ENCODE data around the gene SDK1.

SDK1 gene, protein sequence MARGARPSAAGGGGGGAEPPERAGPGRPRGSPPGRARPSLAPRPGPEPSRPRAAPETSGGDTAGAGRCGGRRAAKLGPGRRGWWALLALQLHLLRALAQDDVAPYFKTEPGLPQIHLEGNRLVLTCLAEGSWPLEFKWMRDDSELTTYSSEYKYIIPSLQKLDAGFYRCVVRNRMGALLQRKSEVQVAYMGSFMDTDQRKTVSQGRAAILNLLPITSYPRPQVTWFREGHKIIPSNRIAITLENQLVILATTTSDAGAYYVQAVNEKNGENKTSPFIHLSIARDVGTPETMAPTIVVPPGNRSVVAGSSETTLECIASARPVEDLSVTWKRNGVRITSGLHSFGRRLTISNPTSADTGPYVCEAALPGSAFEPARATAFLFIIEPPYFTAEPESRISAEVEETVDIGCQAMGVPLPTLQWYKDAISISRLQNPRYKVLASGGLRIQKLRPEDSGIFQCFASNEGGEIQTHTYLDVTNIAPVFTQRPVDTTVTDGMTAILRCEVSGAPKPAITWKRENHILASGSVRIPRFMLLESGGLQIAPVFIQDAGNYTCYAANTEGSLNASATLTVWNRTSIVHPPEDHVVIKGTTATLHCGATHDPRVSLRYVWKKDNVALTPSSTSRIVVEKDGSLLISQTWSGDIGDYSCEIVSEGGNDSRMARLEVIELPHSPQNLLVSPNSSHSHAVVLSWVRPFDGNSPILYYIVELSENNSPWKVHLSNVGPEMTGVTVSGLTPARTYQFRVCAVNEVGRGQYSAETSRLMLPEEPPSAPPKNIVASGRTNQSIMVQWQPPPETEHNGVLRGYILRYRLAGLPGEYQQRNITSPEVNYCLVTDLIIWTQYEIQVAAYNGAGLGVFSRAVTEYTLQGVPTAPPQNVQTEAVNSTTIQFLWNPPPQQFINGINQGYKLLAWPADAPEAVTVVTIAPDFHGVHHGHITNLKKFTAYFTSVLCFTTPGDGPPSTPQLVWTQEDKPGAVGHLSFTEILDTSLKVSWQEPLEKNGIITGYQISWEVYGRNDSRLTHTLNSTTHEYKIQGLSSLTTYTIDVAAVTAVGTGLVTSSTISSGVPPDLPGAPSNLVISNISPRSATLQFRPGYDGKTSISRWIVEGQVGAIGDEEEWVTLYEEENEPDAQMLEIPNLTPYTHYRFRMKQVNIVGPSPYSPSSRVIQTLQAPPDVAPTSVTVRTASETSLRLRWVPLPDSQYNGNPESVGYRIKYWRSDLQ (N-terminal part only)

DNA sequence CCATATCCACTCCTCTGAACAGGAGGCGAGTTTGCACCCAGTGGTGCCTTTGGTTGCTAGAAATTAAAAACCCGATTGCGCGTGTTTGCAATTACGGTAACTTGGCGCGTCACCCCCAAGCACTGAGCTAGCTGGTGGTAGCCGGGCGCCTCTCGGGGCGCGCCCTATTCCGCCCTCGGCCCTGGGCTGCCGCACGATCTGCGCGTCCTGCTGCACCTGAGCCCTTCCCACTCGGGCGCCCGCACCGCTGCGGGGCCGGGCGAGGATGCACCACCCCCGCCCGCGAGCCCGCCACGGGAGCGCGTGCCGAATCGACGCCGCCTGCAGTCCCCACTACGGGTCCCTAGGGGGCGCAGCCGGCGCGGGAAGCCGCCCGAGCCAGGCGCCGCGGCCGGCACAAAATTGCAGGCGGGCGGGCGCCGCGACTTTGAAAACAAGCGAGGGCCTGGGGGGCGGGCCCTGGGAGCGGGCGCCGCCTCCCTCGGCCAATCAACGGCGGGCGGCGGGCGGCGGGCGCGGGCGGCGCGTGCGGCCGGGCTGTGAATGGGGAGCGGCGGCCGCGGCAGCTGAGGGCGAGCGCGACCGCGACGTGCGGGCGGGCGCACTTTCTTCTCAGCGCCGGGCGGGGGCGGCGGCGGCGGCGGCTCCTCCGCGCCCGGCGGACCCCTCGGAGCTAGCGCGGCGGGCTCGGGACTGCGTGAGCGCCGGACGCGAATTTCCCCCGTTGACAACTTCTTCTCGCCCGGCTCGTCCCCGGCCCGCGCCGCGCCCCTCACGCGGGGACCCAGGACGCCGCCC is at the start of gene SDK1:
Gene SDK1 (plus strand): TSS at position 602 of the 798 bp plus-strand sequence. CDS start 335 bp downstream, outside the sequence.
- in situ Hi-C loops (cut with MboI; ENCODE audit: low sequenced_read_pairs), result no loop called here

DNA sequence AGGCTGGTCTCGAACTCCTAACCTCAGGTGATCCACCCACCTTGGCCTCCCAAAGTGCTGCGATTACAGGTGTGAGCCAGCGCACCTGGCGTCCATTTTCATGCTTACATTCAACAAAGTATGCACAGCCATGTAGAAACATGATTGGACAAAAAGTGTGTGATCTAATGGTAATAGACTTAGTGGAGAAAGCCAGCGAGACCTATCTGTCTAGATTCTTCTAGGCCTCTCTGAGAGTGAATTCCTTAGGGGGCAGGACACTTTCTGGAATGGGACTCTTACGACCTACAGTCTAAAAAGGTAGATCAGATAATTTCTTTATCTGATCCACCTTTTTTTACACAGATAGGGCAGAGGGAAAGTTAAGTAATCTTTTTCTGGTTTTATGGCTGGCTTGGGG is 46.3 kb upstream of the SDK1 start:
- in situ Hi-C loops (cut with MboI; ENCODE audit: low sequenced_read_pairs), result no loop called here

GRCh38 chr7:3259711-3260400 is 41.2 kb upstream of the SDK1 start:
- in situ Hi-C loops (cut with MboI; ENCODE audit: low sequenced_read_pairs), result no loop called here

DNA sequence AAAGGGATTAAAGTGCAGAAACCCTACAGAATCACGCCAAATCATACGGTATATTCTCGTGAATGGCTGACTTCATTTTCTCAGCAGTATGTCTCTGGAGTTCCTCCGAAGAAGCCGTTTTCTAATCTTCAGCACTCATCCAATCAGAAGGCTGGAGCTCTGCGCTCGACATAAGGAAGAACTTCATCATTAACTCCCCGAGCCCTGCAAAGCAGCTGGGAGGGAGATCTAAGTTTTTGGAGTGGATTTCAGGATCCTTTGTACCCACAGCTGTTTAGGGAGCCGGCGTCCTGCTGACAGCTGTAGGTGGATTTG is 40.7 kb upstream of the SDK1 start:
- in situ Hi-C loops (cut with MboI; ENCODE audit: low sequenced_read_pairs), result no loop called here

- in situ Hi-C loops (cut with MboI; ENCODE audit: low sequenced_read_pairs), result no loop called here
These were observed 36.2 kb upstream of the SDK1 start for GRCh38 chr7:3264693-3265339.

DNA sequence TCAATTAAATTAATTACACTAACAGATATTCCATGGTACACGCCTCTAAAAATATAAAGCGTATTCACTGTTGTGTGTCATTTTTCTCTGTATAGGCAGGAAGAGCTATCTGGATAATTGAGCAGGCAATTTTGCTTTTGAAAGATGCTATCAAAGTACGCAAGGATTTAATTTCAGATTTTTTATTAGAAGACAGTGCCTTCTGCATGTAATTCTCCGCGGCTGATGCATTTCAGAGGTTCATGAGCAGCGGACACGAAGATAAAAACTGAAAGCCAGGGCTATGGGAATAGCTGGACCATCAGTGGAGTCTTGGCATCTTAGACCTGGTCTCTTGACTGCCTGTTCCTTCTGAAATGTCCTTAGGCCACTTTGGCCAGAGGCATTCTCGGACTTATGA is 35.7 kb upstream of the SDK1 start:
- in situ Hi-C loops (cut with MboI; ENCODE audit: low sequenced_read_pairs), result no loop called here

GRCh38 chr7:3266240-3266639 is 34.8 kb upstream of the SDK1 start:
- in situ Hi-C loops (cut with MboI; ENCODE audit: low sequenced_read_pairs), result no loop called here

DNA sequence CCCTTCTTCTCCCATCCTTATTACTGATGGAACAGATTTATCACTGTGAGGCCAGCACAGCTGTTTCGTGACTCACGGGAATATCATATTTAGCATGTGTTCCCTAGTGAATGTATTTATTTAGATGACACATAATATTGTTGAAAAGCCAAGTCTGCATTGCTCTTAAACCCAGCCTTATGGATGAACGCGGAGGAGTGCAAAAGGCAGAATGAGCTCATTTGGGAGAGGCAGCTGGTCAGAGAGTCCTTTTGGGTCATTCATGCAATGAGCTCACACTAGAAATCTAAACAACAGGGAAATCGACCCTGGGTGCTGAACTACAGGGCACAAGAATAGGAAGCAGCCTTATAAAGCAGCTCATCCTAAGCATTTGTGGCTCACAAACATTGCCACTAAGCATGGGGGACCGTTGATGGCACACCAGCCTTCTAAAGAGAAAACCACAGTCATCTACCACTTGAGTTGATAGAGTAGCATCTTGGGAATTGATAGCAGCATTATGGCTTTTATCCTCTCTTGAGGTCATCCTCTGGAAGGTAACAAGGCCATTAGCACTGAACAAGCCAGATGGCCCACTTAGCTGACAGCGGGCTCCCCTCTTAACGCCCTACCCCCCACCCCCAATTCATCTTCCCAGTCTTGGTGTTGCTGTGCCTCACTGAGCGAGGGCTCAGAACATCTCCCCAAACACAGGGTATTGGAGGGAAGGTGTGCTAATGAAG is 32.9 kb upstream of the SDK1 start:
- in situ Hi-C loops (cut with MboI; ENCODE audit: low sequenced_read_pairs), result no loop called here

DNA sequence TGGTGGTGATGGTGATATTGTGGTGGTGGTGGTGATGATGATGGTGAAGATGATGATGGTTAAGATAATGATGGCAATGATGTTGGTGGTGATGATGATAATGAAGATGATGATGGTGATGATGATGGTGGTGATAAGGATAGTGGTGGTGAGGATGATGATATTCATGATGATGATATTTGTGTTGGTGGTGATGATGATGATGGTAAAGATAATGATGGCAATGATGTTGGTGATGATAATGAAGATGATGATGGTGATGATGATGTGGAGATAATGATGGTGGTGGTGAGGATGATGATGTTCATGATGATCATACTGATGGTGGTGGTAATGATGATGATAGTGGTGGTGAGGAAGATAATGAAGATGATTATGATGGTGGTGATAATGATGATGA is 30.7 kb upstream of the SDK1 start:
- in situ Hi-C loops (cut with MboI; ENCODE audit: low sequenced_read_pairs), result no loop called here

DNA sequence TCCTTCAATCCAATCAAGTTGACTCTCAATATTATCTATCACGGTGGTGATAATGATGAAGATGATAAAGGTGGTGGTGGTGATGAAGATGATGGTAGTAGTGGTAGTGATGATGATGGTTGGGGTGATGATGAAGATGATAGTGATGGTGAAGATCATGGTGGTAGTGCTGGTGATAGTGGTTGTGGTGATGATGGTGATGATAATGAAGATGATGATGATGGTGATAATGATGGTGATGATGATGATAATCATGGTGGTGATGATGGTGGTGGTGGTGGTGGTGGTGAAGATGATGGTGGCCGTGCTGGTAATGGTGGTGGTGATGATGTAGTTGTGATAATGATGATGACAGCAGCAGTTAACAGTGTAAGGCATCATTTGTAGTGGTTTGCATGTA is 29.8 kb upstream of the SDK1 start:
- in situ Hi-C loops (cut with MboI; ENCODE audit: low sequenced_read_pairs), result no loop called here

DNA sequence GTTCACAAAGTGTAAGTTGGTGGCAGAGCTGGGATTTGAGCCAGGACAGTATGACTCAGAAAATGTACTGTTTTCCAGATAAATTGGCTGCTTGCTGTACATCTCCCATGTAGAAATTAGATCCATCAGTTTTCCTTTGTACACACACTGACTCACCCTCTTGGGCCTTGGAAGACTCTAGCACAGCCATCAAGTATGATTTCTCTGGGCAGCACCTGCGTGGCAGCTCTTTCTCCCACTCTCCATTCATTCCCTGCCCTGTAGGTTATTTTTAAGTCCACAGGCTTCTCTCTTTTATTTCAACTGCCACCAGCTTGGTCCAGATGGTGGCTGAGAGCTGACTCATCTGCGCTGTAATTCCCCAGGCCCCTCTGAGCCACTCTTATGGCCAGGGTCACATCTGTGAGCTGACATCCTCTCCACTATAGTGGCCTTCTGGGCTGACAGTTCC is 28.3 kb upstream of the SDK1 start:
- in situ Hi-C loops (cut with MboI; ENCODE audit: low sequenced_read_pairs), result no loop called here

- in situ Hi-C loops (cut with MboI; ENCODE audit: low sequenced_read_pairs), result no loop called here
These were observed 26.9 kb upstream of the SDK1 start for GRCh38 chr7:3274131-3274530.

DNA sequence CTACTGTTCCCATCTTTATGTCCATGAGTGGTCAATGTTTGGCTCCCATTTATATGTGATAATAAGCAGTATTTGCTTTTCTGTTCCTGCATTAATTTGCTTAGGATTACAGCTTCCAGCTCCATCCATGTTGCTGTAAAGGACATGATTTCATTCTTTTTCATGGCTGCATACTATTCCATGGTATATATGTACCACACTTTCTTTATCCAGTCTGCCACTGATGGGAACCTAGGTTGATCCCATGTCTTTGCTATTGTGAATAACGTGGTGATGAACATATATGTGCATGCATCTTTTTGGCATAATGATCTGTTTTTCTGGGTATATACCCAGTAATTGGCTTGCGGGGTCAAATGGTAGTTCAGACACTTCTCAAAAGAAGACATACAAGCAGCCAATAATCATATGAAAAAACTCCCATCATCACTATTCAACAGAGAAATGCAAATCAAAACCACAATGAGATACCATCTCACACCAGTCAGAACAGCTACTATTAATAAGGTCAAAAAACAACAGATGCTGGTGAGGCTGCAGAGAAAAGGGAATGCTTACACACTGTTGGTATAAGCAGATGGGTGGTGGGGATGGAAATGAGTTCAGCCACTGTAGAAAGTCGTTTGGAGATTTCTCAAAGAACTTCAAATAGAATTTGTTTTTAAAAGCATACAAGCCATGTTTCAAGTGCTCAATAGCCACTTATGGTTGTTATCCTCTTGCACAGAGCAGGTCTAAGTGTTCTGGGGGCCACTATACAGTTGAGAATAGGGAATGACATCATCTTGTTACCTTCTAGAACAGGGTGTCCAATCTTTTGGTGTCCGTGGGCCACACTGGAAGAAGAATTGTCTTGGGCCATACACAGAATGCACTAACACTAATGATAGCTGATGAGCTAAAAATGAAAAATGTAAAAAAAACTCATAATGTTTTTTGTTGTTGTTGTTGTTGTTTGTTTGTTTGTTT is 23.2 kb upstream of the SDK1 start:
- in situ Hi-C loops (cut with MboI; ENCODE audit: low sequenced_read_pairs), result no loop called here

DNA sequence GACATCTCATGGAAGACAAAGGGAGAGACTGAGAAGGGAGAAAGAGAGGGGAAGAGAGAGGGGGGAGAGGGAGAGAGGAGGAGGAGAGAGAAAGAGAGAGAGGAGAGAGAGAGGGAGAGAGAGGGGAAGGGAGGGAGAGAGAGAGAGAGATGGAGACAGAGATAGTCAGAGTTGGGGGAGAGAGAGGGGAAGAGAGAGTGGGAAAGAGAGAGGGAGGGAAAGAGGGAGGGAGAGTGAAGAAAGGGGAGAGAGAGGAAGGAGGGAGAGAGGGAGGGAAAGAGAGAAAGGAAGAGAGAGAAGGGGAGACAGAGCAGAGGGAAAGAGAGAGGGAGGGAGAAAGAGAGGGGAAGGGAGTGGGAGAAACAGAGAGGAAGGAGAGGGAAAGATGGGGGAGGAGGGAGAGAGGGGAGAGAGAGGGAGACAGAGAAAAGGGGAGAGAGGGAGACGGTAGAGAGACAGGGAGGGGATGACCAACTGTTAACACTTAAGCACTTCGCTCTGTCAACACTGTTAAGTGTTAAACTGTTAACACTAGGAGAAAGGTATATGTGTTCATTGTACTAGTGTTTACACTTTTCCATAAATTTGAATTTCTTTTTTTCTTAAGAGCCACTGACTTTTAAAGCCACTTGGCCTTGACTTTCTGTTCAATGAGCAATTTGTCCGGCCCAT is 21.8 kb upstream of the SDK1 start:
- in situ Hi-C loops (cut with MboI; ENCODE audit: low sequenced_read_pairs), result no loop called here

- in situ Hi-C loops (cut with MboI; ENCODE audit: low sequenced_read_pairs), result no loop called here
These were observed 20.6 kb upstream of the SDK1 start for GRCh38 chr7:3280445-3280844.

DNA sequence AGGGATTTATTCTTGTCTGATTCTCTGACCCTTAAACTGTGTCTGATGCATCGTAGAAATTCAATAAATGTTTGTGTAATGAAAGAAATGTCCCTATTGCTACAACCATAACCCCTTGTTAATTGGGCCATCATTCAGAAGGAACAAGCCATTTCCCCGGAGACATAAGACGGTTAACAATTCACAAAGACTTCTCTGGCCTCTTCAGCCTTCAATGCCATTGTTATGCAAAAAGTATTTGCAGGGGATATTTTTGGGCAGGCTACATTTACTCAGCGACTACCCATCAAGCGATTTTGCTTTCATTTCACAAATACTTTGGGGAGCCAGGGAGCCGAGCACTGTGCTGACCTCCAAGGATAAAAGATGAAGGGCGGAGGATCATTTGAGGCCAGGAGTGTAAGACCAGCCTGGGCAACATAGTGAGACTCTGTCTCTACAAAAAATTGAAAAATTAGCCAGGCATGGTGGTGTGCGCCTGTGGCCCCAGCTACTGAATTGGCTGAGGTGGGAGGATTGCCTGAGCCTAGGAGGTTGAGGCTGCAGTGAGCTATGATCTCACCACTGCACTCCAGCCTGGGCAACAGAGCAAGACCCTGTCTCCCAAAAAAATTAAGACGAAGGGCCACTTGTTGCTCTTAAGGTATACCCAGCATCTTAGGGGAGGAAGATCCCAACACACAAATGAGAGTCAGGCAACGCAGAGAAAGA is 20.0 kb upstream of the SDK1 start:
- in situ Hi-C loops (cut with MboI; ENCODE audit: low sequenced_read_pairs), result no loop called here

DNA sequence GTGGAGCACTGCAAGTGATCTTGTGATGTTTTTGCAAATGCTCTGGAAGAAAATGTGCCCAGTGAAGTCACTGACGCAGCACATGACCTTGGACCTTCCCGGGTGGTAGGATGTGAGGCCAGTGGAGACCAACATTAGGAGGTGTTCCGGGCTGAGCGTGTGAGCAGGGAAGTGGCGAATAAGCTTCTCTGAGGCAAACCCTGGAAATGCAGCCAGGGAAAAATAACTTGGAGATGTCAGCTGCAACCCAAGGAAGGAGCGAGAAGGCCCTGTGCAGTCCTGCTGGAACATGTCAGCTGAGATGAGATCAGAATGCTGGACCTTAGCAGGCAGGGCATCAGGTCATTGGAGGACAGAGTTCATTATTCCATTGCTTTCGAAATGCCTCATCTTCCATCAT is 18.6 kb upstream of the SDK1 start:
- in situ Hi-C loops (cut with MboI; ENCODE audit: low sequenced_read_pairs), result no loop called here

Measured in hTERT RPE-1 (cell line).